HG03025 (cell line): ENCODE measurements around the gene CYP27C1.

Source experiments
- ATAC-seq: cut with Tn5 transposase; IDR thresholded peaks from one replicate; pipeline ENCODE4 v1.9.1; 2021; ENCODE audit warnings: mild to moderate bottlenecking, moderate library complexity; ENCODE audit not compliant: unreplicated experiment, low FRiP score

Gene CYP27C1

DNA sequence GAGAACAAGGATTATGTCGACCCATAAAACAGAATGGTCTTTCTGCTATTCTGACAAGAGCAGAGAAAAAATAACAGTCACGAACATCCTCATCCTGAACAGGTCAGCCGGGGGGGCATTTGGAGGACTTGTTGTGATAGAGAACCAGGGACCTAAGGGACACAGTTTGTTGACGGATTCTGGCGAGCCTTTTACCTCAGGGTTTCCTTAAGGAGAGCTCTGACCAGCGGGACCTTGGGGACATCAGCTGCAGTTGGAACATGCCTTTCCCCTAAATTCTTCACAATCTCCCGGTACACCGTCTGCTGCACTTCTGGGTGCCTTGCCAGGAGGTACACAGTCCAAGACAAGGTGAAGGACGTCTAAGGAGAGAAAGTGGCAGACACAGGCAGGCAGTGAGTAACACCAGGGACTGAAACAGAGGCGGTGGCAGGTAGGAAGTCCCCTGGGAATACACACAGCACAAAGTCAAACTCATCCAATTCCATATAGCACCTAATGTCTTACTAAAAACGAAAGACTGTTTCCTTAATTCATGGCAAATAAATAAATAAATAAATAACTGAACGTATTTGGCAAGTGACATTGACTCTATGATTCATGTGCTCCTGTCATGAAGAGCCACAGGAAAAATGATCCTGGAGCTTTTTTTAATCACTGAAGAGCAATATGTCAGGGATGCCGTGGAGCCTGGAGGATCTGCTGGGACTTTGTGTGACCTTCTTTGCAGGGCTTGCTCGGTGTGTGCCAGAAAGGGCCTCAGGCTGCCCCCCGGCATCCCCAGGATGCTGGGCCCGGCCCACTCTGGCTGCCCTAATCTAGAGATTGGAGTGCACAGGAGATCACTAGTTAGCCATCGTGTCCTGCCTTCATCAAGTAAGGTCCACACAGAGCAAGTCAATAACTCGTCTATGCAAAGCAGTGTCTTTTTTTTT lies 24.7 kb downstream of the CYP27C1 start:
- no peak for ATAC-seq

GRCh38 chr2:127194447-127194846 lies 25.7 kb downstream of the CYP27C1 start:
- ATAC-seq = no peak

DNA sequence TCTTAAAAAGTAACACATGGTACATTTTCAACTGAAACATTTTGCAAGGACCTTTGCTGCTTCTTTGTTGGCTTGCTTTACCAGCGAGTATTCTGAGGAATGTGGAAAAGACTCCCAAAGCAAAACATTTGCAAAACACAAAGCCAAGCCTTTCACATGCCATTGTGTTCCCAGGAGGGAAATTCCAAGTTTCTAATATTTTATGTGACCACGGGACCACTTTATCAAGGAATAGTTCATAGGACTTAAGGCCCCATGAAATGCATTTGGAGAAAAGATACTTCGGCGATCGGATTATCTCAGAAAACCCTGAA lies 26.2 kb downstream of the CYP27C1 start:
- no peak for ATAC-seq

- ATAC-seq = no peak
Measured at GRCh38 chr2:127193164-127193966, 26.7 kb downstream of the CYP27C1 start.

DNA sequence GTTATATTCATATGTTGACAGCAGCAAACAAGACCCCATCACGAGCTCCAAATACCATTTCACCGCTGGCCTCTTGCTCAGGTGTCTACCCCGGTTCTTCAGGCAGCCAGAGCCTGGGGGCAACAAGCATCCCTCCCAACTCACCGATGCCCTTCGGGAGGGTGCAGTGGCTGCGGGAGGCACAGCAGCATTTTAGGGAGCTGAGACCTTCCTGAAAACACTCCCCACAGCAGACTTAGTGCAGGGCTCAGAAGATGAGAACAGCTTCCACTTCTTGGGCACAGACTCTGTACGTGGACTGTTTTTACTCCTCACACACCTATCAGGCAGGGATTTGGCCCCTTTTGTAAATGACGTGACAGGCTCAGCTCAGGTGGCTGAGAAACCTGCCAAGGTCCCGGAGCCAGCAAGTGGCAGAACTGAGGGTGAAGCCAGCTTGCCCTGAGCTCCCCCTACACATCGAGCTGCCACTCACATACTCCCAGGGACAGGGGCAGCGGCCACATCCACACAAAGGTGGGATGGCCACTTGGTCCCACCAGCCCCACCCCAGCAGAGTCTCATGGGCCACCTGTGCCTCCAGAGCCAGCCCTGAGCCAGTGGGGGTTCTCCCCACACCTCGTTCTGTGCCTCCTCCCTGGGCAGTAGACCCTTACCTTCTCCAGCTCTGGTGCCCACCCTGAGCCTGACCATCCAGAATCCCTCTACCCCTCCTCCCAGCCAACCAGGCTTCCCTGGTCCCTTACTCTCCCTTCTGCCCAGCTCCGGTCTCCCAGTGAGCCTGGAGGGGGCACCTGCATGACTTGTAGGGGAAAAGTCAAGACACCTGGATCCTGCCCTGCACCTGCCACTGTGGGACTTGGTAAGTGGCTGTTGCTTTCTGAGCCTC lies 28.5 kb downstream of the CYP27C1 start:
- ATAC-seq = no peak

GRCh38 chr2:127188797-127189196 lies 31.3 kb downstream of the CYP27C1 start:
- no peak for ATAC-seq

DNA sequence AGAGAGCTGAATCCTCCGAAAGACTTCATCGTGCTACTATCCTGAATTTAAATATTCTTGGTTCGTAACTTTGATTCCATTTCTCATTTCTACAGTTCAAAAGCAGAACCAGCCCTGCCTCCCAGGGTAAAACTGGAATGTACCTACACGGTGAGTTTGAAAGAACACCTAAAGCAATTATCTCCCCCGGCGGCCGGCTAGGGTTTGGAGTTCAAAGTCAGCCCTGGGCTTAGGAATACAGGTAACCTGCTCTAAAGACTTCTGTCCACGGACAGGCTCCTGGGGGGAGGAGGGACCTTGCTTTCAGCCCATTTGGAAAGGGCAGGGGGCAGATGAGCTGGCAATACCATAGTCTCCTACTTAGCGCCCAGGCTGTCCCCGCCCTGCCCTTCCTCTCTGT lies 32.3 kb downstream of the CYP27C1 start:
- ATAC-seq = no peak

DNA sequence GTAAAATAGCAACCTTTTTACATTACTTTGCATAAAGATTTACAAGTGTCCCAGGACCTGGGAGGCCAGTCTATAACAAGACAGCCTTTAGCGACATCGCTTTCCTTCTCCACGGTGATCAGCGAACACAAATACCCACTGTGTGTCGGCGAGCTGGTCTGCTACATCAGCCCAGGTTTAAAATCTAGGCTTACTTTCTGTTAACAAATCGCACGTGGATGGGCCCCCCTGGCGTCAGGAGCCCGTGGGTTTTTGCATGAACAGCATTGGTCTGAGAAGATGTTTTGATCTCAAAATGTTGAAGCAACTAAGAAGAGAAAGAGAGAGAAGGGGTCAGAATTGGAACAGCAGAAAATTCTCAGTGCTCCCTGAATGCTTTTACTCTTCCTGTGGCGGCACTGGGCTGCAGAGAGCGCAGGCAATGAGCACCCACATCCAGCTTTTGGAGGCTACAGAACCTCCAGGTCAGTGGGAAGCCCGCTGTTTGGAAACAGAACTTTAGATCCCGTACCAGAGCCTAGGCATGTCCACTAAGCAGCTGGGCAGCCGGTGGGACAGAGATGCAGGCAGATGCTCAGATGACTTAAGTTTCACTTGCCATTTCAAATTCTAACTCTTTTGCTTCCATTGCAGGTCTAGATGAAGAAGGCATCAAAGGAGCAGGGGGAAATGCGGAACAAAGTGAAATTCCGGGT lies 32.9 kb downstream of the CYP27C1 start:
- no peak for ATAC-seq

GRCh38 chr2:127185705-127186104 lies 34.4 kb downstream of the CYP27C1 start:
- no peak for ATAC-seq

GRCh38 chr2:127185093-127185492 lies 35.0 kb downstream of the CYP27C1 start:
- no peak for ATAC-seq

- no peak for ATAC-seq
Measured at GRCh38 chr2:127183771-127184170, 36.3 kb downstream of the CYP27C1 start.

DNA sequence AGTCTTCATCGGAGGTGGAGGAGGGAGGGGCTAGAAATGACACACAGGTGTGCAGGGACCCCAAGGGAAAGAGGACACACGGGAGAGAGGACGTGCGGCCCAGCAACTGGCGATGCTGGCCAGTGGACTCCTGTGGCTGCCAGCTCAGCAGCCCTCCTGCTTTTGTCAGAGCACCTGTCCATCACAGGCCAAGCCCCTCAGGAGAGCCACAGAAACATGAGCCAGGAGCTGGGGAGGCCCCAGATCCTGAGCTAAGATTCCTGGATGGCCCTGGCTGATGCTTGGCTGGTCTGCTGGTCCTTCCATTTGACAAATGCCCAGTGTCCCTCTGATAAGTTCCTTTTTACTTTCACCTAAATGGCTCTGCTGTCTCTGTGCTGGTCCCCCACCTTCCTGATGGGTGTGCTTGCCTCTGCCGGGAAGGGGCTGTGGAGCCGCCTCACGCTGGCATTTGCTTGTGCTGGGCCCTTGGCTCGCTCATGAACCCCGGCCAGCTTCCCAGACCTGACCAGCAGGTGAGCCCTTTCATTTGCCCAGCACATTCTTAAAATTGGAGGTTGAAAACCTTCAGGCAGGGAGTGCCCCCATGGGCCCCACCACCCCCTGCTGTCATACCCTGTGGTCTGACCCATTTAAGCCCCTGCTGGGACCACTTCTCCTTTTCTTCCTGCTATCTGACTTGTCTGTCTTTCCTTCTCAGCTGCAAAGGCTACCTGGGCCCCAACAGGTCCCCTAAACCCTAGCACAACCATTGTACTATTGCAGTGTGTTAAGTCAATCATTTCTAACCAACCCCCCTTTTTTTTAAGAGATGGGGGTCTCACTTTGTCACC lies 37.3 kb downstream of the CYP27C1 start:
- ATAC-seq = no peak

DNA sequence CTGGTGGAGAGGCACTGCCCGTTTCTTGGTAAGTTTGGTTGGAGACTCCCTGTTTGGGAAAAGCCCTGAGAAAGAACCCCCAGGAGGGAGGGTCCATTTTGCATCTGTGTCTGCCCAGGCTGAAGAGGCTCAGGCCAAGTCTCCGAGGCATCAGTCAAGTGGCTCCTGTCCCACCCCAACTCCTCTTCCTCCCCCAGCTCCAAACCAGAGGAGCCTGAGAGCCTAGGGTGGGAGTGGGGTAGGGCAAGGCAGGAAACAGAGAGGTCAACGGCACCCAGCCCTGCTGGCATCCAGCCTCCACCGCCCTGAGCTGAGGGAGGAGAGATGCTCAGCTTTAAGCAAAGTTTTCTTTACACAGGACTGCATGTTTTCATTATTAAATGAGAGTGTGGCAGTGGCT lies 38.2 kb downstream of the CYP27C1 start:
- ATAC-seq = no peak

- ATAC-seq = no peak
Measured at GRCh38 chr2:127179766-127180165, 40.3 kb downstream of the CYP27C1 start.

GRCh38 chr2:127177617-127178263 lies 42.4 kb downstream of the CYP27C1 start:
- ATAC-seq = no peak

GRCh38 chr2:127176371-127177311 lies 43.5 kb downstream of the CYP27C1 start:
- no peak for ATAC-seq

DNA sequence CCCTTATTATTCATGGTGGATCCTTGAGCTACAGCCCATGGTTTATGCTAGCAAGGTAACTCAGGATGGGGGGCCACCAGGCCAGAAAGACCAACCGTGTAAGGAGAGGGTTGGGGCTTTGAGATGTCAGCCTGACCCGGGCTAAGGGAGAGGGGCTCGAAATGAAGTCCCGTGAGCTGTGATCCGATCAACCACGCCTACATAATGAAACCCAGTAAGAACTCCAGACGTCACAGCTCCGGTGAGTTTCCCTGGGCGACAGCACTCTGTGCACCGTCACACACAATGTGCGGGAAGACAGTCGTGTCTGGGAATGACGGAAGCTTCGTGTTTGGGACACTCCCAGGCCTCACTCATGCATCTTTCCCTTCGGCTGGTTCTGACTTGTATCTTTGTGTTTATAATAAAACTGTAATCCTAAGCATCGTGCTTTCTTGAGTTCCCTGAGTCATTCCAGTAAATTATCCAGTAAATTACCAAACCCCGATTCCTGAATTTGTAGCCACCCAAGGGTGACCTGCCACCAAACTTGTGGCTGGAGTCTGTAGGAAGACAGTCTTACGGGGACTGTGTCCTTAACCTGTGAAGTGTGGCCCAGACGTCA lies 44.2 kb downstream of the CYP27C1 start:
- no peak for ATAC-seq
